HG03097 (cell line): ENCODE results near the gene OR10A5.
"Not testable (repeated sequence)": the region's sequence is repeated elsewhere in the genome, so short reads cannot be mapped to it uniquely, and the experiment has no call there.

Source experiments
- ATAC-seq: cut with Tn5 transposase; IDR thresholded peaks from one replicate; pipeline ENCODE4 v1.9.1; 2021; ENCODE audit not compliant: unreplicated experiment, low FRiP score

The OR10A5 gene

DNA sequence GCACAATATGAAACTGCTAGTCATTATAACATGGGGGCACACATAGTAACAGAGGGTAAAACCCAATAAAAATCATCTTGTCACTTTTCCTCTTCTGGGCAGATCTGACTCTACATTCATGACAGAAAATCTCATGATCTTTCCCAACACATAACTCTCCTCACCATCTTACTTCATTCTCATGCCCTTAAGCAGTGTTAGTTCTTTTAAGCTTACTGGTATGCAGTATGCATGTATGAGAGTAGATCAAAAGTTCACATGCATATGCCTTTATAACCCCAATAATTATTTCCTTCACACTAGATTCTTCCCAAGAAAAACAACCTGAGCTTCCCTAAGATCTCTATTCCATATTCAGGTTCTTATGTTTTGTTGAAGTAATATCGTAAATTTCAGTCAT lies 25.8 kb downstream of the OR10A5 start:
- ATAC-seq = no peak

DNA sequence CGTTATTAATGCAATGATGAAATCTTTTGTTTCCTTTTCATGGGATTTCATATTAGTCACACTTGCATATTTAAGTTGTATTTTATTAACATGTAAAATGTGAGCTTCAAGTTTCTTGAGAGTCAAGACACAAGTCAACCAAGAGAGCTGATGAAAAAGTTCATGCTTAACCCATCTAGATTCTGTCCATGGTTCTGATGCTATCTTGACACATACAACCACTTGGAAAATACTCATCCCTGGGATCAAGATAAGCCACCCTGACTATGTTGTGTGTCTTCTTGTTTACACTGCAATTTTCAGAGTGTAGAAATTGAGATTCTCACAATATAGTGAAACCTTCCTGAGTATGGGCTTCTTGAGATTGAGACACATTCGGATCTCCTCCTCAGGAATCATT lies 30.3 kb downstream of the OR10A5 start:
- ATAC-seq = no peak

DNA sequence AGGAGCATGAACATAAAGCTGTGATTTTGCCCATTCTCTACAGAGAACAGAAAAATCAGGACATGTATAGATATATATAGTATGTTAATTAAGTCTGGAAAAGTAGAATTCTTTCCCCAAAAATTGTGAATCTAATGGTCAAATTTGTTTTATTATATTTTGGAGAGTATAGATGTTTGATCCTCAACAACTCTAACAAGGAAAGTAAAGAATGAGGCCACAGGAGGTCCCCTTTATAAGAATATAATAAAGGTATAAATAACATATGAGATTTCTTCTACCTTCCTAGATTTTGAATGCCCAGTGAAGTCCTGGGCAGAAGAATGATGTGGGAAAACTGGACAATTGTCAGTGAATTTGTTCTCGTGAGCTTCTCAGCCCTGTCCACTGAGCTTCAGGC lies 30.8 kb downstream of the OR10A5 start, which contains the start of gene OR10A4:
Gene OR10A4 (plus strand): TSS at position 301 of the 400 bp plus-strand sequence. CDS start 23 bp downstream, at position 324.
- ATAC-seq = no peak

DNA sequence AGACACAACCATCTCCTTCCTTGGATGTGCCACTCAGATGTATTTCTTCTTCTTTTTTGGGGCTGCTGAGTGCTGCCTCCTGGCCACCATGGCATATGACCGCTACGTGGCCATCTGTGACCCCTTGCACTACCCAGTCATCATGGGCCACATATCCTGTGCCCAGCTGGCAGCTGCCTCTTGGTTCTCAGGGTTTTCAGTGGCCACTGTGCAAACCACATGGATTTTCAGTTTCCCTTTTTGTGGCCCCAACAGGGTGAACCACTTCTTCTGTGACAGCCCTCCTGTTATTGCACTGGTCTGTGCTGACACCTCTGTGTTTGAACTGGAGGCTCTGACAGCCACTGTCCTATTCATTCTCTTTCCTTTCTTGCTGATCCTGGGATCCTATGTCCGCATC lies 31.4 kb downstream of the OR10A5 start:
- no peak for ATAC-seq

DNA sequence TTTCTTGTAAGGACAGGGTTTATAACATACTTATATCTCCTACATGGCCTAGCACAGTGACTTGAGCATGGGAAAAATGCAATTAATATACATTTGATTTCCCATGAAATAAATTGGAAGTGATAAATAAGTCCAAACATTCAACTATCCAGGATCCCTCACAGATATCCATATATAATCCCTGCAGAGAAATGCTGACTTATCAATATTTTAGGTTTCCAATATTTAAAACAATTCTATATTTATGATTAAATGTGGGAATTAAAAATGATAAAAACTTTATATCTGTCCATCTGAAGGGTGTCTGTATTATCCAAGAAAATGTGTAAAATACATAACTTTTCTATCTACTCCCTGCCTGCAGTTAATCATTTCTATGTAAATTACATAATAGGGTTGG lies 37.3 kb downstream of the OR10A5 start:
- ATAC-seq = no peak

DNA sequence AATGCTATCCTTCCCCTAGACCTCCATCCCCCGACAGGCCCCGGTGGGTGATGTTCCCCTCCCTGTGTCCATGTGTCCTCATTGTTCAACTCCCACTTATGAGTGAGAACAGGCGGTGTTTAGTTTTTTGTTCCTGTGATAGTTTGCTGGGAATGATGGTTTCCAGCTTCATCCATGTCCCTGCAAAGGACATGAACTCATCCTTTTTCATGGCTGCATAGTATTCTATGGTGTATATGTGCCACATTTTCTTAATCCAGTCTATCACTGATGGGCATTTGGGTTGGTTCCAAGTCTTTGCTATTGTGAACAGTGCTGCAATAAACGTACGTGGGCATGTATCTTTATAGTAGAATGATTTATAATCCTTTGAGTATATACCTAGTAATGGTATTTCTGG lies 42.2 kb downstream of the OR10A5 start:
- not testable (repeated sequence) for ATAC-seq

DNA sequence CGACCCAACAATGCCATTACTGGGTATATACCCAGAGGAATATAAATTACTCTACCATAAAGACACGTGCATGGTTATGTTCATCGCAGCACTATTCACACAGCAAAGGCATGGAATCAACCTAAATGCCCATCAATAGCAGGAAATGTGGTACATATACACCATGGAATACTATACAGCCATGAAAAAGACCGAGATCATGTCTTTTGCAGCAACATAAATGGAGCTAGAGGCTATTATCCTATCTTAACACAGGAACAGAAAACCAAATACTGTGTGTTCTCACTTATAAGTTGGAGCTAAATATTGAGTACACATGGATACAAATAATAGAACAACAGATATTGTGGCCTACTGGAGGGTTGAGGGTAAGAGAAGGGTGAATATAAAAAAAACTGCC lies 43.3 kb downstream of the OR10A5 start:
- no peak for ATAC-seq

DNA sequence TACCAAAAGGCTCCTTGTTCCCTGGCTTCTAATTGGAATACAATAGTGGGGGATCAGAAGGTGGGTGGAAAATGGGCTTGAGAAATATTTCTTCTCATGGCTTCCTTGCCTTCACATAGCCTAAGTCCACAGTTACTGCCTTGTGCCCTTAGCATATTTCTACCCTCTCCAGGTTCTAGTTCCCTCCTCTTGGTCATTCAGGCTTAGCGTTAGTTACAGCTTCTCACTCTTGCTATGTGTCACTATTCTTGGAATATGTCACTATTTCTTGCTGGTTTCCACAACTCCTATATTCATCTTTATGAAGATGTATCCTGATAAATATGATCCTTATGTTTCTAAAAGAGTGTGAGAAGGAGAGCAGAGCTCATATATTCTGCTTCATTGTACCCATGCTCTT lies 44.4 kb downstream of the OR10A5 start:
- ATAC-seq = no peak

DNA sequence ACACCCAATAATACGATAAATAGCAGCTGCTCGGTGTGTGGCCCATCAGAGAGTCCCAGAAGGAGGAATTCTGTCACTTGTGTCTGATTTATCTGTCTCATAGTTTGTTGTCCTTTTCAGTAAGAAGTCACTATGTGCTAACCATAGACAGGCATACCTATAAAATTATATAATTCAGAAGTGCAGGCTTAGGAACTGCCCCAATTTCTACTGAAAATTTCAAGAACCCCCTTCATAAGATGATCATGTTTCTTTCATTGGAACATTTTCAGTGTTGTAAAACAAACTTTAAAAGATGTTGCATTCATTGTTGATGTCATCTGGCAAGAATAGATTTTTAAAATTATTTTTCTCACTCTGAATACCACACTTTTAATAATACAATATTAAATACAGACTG lies 46.9 kb downstream of the OR10A5 start, which contains the start of gene OR2D2:
Gene OR2D2 (minus strand): TSS at position 101 of the 400 bp plus-strand sequence. CDS start 0 bp downstream, at position 101.
- no peak for ATAC-seq

DNA sequence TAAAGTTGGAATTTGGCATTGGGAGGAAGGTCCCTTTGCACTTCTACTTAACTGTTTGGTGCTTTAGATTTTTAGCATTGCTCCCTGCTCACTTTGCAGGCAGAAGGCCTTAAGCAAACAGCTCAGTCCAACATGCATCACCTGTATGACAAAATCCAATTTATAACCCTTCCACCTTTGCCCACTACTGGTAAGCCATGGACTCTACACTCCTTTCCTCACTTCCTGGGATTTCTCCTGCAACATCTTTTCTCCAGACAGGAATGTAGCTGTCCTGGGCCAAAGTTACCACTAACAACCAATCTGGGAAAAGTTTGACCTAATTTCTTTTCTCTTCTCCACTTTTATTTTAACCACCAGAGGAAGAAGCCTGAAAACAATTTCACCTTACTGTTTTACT lies 48.6 kb downstream of the OR10A5 start:
- ATAC-seq = no peak

DNA sequence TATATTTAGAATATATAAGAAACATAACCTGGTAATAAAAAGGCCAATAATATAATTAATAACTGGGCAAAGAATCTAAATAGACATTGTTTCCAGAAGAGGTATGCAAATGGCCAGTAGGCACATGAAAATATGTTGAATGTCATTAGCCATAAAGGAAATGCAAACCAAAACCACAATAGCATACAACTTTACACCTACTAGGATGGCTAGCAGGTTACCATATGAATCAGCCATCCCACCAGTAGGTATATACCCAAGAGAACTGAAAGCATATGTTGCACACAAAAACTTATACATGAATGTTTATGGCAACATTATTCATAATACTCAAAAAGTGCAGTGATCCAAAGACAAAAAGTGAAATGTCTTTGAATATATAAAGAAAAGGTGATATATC lies 49.5 kb downstream of the OR10A5 start:
- ATAC-seq = peak; percentile 90
